Measurements from ENCODE around the gene CAD. TPM values are rescaled to one million over a fixed set of nuclear protein-coding genes. Genes with fewer than 3 reads are reported as not detected.
A peak's percentile ranks its signal among the peaks of the same experiment; 100 is the strongest.
"Not testable (repeated sequence)": the region's sequence is repeated elsewhere in the genome, so short reads cannot be mapped to it uniquely, and the experiment has no call there.

CAD gene
- total and polyA plus RNA-seq, 2 experiments from 2014 or later: 17.1 to 23.9 TPM

DNA sequence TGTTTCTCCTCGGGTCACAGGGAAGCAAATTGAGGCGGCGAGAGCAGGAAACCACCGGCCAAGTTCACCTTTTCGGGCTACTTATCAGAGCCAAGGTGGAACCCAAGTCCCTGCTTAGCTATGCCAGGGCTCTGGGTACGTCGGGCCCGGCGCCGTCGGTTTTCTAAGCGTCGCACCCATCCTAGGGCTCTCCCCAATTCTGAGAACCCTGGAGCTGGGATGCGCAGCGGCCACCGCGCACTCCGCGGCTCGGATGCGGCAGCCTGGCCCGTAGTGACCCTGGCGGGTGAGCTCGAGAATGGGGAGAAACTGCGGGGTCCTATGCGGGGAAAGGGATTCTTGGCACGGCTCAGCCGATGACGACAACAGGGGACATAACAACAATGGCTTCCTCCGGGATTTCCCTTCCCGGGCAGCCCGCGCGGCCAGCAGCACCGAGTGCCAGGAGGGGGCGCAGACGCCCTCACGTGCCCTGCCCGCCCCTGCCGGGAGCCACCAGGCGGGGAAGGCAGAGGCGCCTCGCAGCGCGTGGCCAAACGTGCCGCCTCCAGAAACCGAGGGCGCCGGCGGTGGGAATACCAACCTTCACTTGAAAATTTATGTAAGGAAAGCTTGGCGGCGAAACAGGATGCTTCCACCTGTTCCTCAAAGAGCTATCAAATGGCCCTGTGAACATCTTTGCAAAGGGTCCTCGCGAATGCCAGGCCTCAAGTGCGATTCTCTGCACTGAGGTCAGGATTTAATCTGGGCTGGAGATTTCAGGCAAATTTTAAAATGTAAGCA is 47.8 kb downstream of the CAD start:
- Histone ChIP-seq H3K9me3 (ENCODE audit: low read depth) (no peaks in the 10 kb centered on the region), H3K9me2 (ENCODE audit: insufficient read depth) (no peaks in the 10 kb centered on the region), H3F3A (ENCODE audit: insufficient read depth) (no peaks in the 10 kb centered on the region), H2AFZ (0 out of 2 replicates have a peak overlapping the region, but pooled peaks have one; percentile 5), H3K27me3 (replicated peaks; ENCODE audit: insufficient read depth) (peaks cover 71% of the 10 kb centered on the region), H3K27ac (no peak overlapping the region), H3K4me2 (ENCODE audit: unreplicated experiment) (peak overlapping the region; percentile 69), H3K9ac (no peak overlapping the region), H4K20me1 (ENCODE audit: insufficient read depth) (no peaks in the 10 kb centered on the region), H3K4me3 (peak overlapping the region; percentile 46), H3K79me2 (ENCODE audit: insufficient read depth) (no peaks in the 10 kb centered on the region), H3K4me1 (ENCODE audit: insufficient read depth) (no peaks in the 10 kb centered on the region), H3K36me3 (ENCODE audit: low read depth) (no peaks in the 10 kb centered on the region)
- in situ Hi-C loops (cut with MboI): no loop called here
- 6 to 7% methylated on average over 53 to 55 of the region's 56 CpGs for WGBS, 2 experiments (ENCODE audit: low coverage in 1 of 2, low lambda C conversion rate in 2 of 2, missing lambda C conversion rate in 2 of 2)
- DNase-seq: peak; percentile 63
- TF ChIP-seq EZH2phosphoT487 (IDR thresholded peaks at IDR 0.05; ENCODE audit: insufficient read depth, low read depth) (no peak), EZH2 (IDR thresholded peaks at IDR 0.05; ENCODE audit: insufficient read depth, poor library complexity, severe bottlenecking) (peak; percentile 36)

DNA sequence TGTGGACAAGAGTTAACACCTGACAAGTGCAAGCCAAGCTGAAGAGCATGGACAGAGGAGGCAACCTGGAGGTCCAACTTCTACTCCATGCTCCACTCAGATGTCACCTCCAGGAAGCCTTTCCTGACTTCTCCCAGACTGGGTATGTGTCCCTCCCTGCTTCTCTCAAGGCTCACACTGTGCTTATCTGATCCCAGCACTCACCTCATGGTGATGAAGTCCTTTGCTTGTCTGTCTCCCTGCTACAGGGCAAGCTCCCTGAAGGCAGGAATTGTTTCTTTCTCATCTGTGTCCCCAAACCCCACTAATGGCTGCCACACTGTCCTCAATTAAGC is 48.3 kb downstream of the CAD start:
- Histone ChIP-seq H3K4me3 (no peak overlapping the region), H4K20me1 (ENCODE audit: insufficient read depth) (no peaks in the 10 kb centered on the region), H3K4me1 (ENCODE audit: insufficient read depth) (no peaks in the 10 kb centered on the region), H3F3A (ENCODE audit: insufficient read depth) (no peaks in the 10 kb centered on the region), H3K9me3 (ENCODE audit: low read depth) (no peaks in the 10 kb centered on the region), H3K9me2 (ENCODE audit: insufficient read depth) (no peaks in the 10 kb centered on the region), H3K36me3 (ENCODE audit: low read depth) (no peaks in the 10 kb centered on the region), H3K4me2 (ENCODE audit: unreplicated experiment) (no peak overlapping the region), H3K9ac (no peak overlapping the region), H3K27me3 (replicated peaks; ENCODE audit: insufficient read depth) (peaks cover 66% of the 10 kb centered on the region), H2AFZ (no peak overlapping the region), H3K27ac (no peak overlapping the region), H3K79me2 (ENCODE audit: insufficient read depth) (no peaks in the 10 kb centered on the region)
- DNase-seq: no peak
- TF ChIP-seq EZH2 (IDR thresholded peaks at IDR 0.05; ENCODE audit: insufficient read depth, poor library complexity, severe bottlenecking) (no peak), EZH2phosphoT487 (IDR thresholded peaks at IDR 0.05; ENCODE audit: insufficient read depth, low read depth) (no peak)
- in situ Hi-C loops (cut with MboI): no loop called here

DNA sequence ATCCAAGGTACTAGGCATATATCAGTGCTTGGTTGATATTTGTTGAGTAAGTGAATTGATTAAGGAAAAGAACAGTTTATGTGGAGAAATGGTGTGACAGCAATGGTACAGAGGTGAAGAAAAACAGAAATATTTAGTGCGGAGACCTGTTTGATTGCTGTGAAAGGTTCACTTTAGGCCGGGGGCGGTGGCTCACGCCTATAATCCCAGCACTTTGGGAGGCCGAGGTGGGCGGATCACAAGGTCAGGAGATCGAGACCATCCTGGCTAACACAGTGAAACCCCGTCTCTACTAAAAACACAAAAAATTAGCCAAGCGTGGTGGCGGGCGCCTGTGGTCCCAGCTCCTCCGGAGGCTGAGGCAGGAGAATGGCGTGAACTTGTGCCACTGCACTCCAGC is 51.1 kb downstream of the CAD start:
- H3F3A ChIP-seq (ENCODE audit: insufficient read depth); H3K4me2 ChIP-seq (ENCODE audit: unreplicated experiment); H3K79me2 ChIP-seq (ENCODE audit: insufficient read depth); H3K4me1 ChIP-seq (ENCODE audit: insufficient read depth); H2AFZ ChIP-seq; DNase-seq; H3K9me2 ChIP-seq (ENCODE audit: insufficient read depth); H3K36me3 ChIP-seq (ENCODE audit: low read depth); in situ Hi-C loops (cut with MboI); H4K20me1 ChIP-seq (ENCODE audit: insufficient read depth); H3K9me3 ChIP-seq (ENCODE audit: low read depth); H3K27ac ChIP-seq; H3K4me3 ChIP-seq; H3K9ac ChIP-seq: not testable (repeated sequence)
- WGBS, 2 experiments (ENCODE audit: low coverage in 1 of 2, low lambda C conversion rate in 2 of 2, missing lambda C conversion rate in 2 of 2): 93% methylated on average over 13 of the region's 13 CpGs
- H3K27me3 ChIP-seq (replicated peaks; ENCODE audit: insufficient read depth): peaks cover 38% of the 10 kb centered on the region

DNA sequence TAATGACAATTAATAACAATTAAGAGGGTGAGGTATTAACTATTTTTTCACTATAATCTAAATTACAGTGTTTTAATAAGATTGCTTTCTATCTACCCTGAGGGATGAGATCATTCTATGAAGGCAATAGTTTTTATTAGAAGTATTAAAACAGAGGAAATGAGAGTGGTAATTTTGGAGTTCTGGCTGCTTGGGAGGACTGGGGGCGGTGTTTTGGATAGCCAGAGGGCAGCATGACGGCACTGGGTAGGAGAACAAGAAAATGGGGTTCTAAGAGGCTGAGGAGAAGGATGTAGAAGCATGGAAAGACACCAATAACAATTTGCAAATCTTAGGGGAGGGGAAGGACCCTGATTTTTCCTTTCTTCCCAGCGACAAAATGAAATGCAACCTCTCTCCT is 53.0 kb downstream of the CAD start:
- Histone ChIP-seq H3K4me2 (ENCODE audit: unreplicated experiment) (no peak overlapping the region), H3K27me3 (replicated peaks; ENCODE audit: insufficient read depth) (peaks cover 20% of the 10 kb centered on the region), H3K27ac (no peak overlapping the region), H3K9ac (no peak overlapping the region), H4K20me1 (ENCODE audit: insufficient read depth) (no peaks in the 10 kb centered on the region), H3K9me2 (ENCODE audit: insufficient read depth) (no peaks in the 10 kb centered on the region), H3K9me3 (ENCODE audit: low read depth) (no peaks in the 10 kb centered on the region), H2AFZ (no peak overlapping the region), H3K36me3 (ENCODE audit: low read depth) (no peaks in the 10 kb centered on the region), H3K79me2 (ENCODE audit: insufficient read depth) (no peaks in the 10 kb centered on the region), H3K4me3 (no peak overlapping the region), H3F3A (ENCODE audit: insufficient read depth) (no peaks in the 10 kb centered on the region), H3K4me1 (ENCODE audit: insufficient read depth) (no peaks in the 10 kb centered on the region)
- TF ChIP-seq EZH2 (IDR thresholded peaks at IDR 0.05; ENCODE audit: insufficient read depth, poor library complexity, severe bottlenecking): no peak
- no peak for TF ChIP-seq EZH2phosphoT487 (IDR thresholded peaks at IDR 0.05; ENCODE audit: insufficient read depth, low read depth)
- 62 to 77% methylated on average over 3 of the region's 3 CpGs for WGBS, 2 experiments (ENCODE audit: low coverage in 1 of 2, low lambda C conversion rate in 2 of 2, missing lambda C conversion rate in 2 of 2)
- in situ Hi-C loops (cut with MboI): no loop called here
- no peak for DNase-seq

DNA sequence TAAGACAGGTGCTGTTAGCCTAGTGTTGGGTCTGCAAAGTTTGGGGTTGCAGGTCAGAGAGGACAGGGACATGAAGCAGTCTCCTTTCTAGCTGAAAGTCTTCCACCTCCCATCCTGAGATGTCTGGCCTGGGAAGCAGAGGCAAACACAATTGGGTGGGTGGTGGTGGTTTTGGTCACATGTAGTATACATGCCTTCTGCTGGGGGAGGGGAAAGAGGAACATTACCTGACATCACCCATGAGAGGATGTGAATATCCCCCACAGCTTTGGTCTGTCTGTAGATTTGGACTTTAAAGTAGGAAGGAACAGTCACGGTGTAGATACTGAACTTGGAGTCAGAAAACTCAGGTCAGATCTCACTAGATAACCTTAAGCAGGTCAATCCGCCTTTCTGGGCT is 53.5 kb downstream of the CAD start:
- 96 to 97% methylated on average over 2 of the region's 2 CpGs for WGBS, 2 experiments (ENCODE audit: low coverage in 1 of 2, low lambda C conversion rate in 2 of 2, missing lambda C conversion rate in 2 of 2)

More for the DNA sequence above, 53.5 kb downstream of the CAD start:
- Histone ChIP-seq H3F3A (ENCODE audit: insufficient read depth) (no peaks in the 10 kb centered on the region), H3K9me2 (ENCODE audit: insufficient read depth) (no peaks in the 10 kb centered on the region), H2AFZ (no peak overlapping the region), H3K36me3 (ENCODE audit: low read depth) (no peaks in the 10 kb centered on the region), H3K79me2 (ENCODE audit: insufficient read depth) (no peaks in the 10 kb centered on the region), H3K9ac (no peak overlapping the region), H3K4me2 (ENCODE audit: unreplicated experiment) (no peak overlapping the region), H3K4me3 (no peak overlapping the region), H3K27me3 (replicated peaks; ENCODE audit: insufficient read depth) (peaks cover 14% of the 10 kb centered on the region), H3K27ac (no peak overlapping the region), H4K20me1 (ENCODE audit: insufficient read depth) (no peaks in the 10 kb centered on the region), H3K9me3 (ENCODE audit: low read depth) (no peaks in the 10 kb centered on the region), H3K4me1 (ENCODE audit: insufficient read depth) (no peaks in the 10 kb centered on the region)
- in situ Hi-C loops (cut with MboI): no loop called here
- TF ChIP-seq EZH2 (IDR thresholded peaks at IDR 0.05; ENCODE audit: insufficient read depth, poor library complexity, severe bottlenecking) (no peak), EZH2phosphoT487 (IDR thresholded peaks at IDR 0.05; ENCODE audit: insufficient read depth, low read depth) (no peak)
- DNase-seq: no peak

All from GM23248 (cell line).